Bone marrow (tissue), 2 donors: Measurements from ENCODE around the gene ULK4.
A peak's percentile ranks its signal among the peaks of the same experiment; 100 is the strongest.
"Not testable (repeated sequence)": the region's sequence is repeated elsewhere in the genome, so short reads cannot be mapped to it uniquely, and the experiment has no call there.

ENCODE experiments used
- DNase-seq, 2 donors: peaks; one replicate each; lab custom pipeline; 2025; lab: John Stamatoyannopoulos, UW

The ULK4 gene

DNA sequence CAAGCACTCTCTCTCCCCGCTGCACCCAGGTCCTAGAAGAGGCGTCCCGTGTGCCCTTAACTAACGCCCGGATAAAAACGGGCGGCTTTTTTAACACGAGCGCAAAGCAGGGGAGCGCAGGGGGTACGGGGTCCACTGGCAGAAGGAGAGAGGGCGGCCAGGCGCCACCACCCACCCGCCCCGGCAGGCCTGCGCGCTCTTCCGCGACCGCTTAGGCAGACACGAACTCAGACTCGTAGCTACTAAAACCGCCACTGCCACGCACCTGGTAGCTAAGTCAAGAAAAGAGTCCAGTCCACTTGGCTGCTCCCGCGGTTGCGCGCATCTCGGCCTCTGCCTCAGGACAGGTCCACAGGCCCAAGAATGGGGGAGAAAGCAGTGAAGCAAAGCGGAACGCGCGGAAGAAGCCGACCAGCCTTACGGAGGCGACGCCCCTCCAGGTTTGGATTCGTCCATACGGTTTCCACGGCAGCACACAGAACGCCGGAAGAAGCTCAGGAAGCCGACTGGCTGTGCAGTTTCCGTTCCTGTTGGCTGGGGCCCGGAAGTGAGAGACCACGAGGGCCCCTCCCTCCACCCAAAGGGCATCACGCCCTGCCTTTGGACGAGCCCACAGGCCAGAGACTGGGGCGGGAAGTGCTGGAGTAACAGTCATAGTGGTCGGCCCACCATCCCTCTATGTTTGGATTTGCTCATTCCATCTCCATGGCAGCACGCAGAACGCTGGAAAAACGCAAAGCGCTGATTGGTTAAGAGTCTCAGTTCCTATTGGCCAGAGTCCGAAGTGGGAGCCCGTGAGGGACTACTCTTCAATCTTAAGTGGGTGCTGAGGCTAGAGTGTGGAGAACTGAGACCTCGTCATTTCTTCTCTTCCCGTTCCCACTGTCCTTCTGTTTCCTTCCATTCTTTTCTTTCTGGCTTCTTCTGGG lies at the start of gene ULK4:
ULK4 (minus strand) TSS at position 353 of the 929 bp plus-strand sequence. CDS start 7,344 bp downstream, outside the sequence.
- peak; percentile 83 to 99 for DNase-seq

DNA sequence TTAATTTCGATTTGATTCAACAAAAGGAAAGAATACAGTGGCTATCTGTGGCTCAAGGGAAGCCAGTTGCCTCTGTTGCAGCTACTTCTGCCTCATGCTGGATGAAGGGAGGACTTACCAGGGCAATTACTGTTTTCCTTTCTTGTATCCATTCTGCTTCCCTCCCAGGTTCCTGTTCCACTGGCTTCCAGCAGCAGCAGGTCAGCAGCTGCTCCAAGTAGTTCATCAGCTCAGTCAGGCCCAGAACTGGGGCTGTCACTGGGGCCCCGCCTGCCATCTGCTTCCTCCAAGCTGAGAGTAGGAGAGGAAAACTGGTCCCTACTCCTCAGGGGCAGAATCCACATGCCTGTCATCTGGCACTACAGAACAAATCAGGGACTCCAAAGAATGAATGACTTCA lies 48.6 kb upstream of the ULK4 start:
- DNase-seq = no peak

DNA sequence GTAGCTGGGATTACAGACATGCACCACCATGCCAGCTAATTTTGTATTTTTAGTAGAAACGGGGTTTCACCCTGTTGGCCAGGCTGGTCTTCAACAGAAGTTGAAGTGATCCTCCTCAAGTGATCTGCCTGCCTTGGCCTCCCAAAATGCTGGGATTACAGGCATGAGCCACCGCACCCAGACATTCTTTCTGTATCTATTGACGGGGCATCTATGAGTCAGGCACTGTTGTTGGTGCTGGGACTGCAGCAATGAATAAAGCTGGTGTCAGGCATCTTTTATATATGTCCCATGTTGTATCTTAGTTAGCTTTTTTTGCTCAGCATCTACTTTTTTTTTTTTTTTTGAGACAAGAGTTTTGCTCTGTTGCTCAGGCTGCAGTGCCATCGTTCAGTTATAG lies 47.6 kb upstream of the ULK4 start:
- no peak for DNase-seq

DNA sequence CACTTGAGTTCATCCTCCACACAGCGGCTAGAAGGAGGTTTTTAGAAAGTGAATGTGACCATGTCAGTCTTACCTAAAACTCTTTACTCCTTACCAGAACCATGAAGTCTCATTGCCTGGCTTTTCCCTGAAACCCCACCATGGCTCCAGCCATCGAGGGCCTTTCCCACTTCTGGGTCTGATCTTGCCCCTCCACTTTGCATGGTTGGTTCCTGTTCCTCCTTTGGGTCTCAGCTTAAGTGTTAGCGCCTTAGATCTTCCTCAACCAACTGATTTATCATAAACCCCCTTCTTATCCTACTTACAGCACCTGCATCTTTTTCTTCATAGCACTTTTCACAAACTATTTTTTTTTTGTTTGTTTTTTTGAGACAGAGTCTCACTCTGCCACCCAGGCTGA lies 45.9 kb upstream of the ULK4 start:
- DNase-seq = no peak

DNA sequence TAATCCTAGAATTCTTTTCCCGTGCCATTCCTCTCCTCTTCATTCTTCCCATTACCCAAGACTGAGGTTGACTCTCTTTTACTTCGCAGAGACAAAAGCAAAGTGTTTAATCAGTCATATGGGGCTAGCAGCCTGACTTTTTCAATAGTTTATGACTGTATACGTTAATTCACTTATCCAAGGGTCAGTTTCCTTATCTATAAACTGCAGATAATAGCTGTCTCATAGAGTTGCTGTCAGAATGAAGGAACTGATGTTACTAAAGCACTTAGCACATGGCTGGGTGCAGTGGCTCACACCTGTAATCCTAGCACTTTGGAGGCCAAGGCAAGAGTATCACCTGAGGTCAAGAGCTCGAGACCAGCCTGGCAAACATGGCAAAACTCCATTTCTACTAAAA lies 43.5 kb upstream of the ULK4 start:
- no peak for DNase-seq

DNA sequence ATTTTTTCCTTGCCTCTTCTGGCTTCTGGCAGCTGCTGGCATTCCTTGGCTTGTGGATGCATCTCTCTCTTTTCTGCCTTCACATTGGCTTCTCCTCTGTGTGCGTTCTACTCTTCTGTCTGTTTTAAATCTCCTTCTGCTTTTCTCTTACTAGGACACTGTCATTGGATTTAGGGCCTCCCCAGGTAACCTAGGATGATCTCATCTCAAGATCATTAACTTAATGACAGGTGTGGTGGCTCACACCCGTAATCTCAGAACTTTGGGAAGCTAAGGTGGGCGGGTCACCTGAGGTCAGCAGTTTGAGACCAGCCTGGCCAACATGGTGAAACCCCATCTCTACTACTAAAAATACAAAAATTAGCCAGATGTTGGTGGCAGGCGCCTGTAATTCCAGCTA lies 40.9 kb upstream of the ULK4 start:
- no peak for DNase-seq

DNA sequence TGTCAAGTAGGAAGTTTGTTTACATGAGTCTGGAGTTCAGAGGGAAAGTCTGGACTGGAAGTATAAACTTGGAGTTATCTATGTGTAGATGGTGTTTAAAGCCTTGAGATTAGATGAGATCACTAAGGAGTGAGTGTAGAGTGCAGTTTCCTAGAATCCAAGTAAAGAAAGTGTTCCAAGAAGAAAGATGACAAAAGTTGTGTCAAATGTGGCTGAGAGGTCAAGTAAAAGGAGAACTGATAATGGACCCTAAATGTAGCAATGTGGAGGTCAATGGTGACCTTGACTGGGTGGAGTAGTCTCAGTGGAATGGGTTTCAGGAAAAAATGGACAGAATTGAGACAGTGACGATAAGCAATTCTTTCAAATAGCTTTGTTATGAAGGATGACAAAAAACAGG lies 39.9 kb upstream of the ULK4 start:
- DNase-seq = no peak

DNA sequence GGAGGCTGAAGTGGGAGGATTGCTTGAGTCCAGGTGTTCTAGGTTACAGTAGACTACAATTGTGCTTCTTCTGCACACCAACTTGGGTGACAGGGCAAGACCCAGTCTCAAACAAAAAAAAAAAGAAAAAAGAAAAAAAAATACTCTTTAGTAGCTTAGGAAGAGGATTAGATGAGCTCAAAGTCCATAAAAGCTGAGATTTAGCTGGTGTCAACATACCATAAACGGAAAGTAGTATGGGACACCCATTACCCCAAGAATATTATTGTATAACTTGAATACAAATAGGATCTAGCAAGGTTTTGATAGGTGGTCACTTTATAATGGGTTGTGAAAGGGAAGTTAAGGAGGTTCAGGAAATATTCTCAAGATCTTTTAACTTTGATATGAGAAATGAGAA lies 38.0 kb upstream of the ULK4 start:
- DNase-seq = no peak

DNA sequence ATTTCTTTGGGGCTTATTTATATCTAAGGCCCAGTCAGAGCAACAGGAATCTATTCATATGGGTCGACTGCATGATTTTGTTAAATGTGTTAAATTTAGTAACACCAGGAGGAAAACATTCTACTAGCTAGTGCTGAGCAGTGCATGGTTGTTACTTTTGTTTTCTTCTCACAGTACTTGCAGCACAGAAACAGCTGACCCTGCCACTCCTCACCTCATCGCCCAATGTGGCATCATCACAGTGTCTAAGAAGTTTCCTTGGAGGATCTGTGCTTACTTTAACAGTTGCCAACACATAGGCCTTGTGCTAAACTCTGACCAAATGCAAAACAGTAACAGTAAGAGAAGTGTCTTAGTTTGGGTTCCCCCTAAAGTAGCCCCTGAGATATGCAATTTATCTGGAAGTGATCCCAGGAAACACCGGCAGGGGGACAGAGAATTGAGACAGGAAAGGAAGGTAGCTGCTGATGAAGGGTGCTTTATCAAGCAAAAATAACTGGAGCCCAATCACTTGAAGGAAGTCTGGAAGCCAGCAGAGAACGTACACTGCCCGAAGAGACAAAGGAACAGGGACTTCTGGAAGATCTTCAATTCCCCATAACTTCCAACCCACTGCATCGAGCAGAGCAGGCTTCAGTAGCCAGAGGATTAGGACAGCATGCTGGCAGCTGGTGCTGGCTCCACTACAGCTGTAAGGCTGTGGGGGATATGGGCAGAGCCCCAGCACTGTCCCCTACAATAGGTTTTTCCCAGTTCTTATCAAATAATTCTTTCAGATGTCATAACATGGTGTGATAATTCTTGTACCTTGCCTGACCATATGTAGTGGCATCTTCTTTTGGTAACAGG lies 36.0 kb upstream of the ULK4 start:
- DNase-seq = no peak

DNA sequence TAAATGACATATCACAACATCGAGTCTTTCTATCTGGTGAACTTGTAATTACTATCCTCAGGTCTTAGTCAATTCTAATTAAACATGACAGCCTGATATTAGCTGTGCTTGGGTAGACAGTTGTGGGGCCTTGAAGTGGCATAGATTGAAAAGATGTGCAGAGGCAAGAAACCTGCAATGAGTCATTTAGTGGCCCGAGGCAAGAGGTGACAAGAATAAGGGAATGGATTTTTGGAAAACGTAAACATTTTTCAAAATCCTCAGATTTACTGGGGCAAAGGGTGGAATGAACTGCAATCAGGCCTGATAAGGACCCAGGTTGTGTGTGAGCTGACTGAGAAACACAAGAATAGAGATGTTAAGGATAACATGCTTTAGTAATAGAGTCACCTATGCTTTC lies 29.5 kb upstream of the ULK4 start:
- DNase-seq = no peak

DNA sequence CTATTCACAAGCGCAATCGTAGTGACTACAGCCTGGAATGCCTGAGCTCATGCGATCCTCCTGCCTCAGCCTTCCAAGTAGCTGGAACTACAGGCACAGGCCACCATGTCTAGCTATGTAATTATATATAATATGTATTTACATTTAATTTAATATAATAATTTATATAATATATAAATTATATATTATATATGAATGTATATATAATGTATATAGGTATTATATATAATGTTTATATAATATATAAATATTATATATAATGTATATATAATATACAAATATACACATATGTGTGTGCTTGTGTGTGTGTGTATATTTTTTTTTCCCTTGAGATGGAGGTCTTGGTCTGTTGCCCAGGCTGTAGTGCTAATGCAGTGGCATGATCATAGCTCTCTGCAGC lies 27.6 kb upstream of the ULK4 start:
- DNase-seq = no peak

DNA sequence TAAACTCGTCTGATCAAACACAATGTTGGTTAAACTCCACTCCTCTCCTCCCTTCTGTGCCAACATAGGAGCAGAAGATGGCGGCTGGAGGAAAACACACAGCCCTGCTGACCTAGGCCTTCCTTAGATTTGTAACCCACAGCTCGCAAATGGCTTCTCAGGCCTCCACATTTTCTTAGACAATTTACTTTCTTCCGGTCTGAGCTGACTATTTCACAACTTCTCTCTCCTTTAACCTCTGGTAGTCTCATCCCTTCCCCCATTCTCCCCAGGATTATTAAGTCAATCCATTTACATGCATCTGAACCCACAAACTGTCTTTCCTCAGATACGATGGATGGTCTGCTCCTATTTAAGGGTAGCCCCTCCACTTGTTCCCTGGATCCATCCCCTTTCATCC lies 25.7 kb upstream of the ULK4 start:
- DNase-seq = no peak

DNA sequence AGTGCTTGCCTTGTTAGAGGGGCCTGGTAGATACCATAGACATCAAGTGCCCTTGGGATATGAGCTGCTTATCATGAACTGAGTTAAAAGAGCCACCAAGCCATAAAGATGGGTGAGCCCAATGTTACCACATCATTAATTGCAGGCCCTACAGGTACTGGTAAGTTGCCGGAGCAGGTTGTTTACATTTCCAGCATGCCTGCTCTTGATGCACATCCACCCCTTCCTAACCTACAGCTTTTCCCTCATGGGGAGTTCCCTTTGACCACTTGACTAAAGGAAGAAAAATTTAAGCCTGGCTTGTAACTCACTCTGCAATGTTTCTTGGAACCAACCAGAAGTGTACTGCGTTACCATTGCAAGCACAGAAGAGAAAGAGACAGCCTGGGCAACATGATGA lies 24.7 kb upstream of the ULK4 start:
- DNase-seq = no peak

DNA sequence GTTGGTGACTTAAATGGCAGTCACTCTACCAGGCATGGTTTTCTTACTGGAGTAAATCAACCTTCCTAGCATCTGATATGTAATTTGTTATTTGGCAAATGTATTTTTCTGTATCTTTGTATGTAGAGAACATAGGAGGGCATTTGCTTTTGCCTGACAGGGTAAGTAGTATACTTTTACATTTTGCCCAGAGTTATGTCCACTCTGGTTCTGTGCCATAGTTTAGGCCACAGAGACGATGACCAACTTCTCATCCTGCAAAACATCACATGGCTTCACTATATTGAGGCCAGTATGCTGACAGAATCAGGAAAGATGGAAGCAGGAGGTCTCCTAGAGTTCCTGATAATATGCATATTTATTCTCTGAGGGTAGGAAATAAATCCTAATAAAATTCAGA lies 23.1 kb upstream of the ULK4 start:
- no peak for DNase-seq

DNA sequence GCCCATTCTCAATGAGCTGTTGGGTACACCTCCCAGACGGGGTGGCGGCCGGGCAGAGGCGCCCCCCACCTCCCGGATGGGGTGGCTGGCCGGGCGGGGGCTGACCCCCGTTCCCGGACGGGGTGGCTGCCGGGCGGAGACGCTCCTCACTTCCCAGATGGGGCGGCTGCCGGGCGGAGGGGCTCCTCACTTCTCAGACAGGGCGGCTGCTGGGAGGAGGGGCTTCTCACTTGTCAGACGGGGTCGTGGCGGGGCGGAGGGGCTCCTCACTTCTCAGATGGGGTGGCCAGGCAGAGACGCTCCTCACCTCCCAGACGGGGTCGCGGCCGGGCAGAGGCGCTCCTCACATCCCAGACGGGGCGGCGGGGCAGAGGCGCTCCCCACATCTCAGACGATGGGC lies 21.2 kb upstream of the ULK4 start:
- DNase-seq = not testable (repeated sequence)

DNA sequence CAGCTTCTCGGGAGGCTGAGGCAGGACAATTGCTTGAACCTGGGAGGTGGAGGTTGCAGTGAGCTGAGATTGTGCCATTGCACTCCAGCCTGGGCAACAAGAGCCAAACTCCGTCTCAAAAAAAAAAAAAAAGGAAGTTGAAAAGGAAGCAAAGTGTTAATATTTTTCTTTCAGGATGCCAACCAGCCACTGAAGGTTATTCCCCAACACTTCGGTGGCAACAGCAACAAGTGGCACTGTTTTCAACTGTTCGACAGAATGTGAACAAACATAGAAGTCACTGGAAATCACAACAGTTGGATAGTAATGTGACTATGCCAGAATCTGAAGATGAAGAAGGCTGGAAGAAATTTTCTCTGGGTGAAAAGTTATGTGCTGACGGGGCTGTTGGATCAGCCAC lies 15.5 kb upstream of the ULK4 start:
- DNase-seq = not testable (repeated sequence)

DNA sequence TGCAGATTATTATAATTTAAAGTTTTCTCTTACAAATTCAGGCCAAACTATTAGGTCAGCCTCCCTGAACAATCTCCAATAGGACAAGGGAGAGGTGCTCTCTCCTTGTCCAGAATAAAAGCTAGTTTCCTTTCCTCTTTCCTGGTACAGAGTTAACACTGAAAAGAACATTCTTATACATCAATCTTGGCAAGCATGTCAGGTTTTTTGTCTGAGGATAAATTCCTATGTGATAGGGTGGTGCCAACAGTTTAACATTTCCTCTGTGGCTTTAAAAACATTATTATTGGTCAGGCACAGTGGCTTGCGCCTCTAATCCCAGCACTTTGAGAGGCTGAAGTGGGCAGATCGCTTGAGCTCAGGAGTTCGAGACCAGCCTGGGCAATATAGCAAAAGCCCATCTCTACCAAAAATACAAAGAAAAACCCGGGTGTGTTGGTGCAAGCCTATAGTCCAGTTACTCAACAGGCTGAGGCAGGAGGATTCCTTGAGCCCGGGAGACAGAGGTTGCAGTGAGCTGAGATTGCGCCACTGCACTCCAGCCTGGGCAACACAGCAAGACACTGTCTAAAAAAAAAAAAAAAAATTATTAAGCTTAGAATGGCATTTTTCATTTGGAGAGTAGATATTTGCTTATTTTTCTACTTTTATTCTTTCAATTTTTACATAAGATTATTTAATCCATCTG lies 13.7 kb upstream of the ULK4 start:
- DNase-seq = no peak

DNA sequence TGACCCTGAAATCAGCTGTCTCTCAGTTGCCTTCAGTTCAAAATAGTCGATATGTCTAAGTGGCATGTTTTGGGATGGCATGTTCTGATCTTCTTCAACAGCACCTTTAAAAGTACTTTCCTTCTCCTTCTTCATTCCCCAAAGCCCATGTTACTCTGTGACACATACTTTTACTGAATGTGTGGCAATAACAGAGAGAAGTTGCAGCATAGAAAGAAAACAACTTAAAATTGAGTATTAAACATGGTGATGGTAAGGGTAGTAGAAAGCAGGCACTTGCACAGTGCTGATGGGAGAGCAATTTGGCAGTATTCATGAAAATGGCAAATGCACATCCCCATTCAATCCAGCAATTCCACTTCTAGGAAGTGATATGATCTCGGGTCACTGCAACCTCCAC lies 12.3 kb upstream of the ULK4 start:
- no peak for DNase-seq

DNA sequence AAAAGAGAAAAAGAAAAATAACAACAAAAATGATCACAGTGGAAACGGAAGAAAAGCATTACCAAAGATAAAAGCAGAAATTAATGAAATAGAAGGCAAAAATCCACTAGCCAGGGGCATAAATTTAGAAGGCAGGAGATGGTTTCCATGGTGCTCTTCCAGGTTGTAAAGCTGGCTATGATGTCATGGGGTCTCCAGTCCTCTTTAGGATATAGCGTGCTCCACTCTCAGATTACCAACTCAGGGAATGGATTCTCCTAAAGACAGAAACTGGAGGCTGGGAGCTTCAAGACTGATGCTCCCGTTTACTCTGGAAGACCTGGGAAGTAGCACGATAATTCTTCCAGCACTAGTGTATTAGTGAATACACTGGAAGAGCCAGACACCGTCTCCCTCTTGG lies 10.9 kb upstream of the ULK4 start:
- DNase-seq = no peak

DNA sequence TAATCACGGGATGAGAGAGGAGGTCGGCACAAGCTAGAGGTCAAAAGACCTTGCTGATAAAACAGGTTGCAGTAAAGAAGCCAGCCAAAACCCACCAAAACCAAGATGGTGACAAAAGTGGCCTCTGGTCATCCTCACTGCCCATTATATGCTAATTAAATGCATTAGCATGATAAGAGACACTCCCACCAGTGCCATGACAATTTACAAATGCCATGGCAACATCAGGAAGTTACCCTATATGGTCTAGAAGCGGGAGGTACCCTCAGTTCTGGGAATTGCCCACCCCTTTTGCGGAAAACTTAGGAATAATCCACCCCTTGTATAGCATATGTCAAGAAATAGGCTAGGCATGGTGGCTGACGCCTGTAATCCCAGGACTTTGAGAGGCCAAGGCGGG lies 4.3 kb upstream of the ULK4 start:
- no peak for DNase-seq

DNA sequence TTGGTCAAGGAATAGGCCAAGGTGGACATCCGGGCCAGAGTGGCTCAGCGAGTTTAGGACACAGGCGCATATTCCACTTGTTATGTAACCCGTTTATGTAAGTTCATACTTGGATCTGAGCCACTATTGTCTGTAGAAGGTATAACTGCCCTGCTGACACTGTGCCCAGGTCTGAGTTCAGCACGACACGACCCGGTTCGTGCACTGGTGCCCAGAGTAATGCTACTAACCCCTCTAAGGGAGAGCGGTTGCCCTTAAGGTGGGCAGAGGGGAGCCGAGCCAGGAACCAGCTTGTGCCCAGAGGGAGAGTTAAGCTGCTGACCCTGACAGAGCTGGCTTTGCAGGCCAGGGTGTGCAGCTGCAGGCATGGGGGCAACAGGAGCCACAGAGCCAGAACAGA lies 1.9 kb upstream of the ULK4 start:
- DNase-seq = no peak
